ENCODE measurements around the gene PARN.

- TF ChIP-seq, protein P1, sequence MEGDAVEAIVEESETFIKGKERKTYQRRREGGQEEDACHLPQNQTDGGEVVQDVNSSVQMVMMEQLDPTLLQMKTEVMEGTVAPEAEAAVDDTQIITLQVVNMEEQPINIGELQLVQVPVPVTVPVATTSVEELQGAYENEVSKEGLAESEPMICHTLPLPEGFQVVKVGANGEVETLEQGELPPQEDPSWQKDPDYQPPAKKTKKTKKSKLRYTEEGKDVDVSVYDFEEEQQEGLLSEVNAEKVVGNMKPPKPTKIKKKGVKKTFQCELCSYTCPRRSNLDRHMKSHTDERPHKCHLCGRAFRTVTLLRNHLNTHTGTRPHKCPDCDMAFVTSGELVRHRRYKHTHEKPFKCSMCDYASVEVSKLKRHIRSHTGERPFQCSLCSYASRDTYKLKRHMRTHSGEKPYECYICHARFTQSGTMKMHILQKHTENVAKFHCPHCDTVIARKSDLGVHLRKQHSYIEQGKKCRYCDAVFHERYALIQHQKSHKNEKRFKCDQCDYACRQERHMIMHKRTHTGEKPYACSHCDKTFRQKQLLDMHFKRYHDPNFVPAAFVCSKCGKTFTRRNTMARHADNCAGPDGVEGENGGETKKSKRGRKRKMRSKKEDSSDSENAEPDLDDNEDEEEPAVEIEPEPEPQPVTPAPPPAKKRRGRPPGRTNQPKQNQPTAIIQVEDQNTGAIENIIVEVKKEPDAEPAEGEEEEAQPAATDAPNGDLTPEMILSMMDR (IDR thresholded peaks at IDR 0.05) = no peak
- TF ChIP-seq POLR2A (IDR thresholded peaks at IDR 0.05) = no peak
Measured at GRCh38 chr16:14658063-14658462, 28.0 kb upstream of the PARN start.
